GM12878 (cell line): ENCODE data around the gene RFX7. TPM values are rescaled to one million over a fixed set of nuclear protein-coding genes. Genes with fewer than 3 reads are reported as not detected.

Experiments
- BRCA1 ChIP-seq: IDR thresholded peaks from 2 replicates; pipeline ENCODE4 v1.6.1; 2011; ENCODE audit warnings: low read depth, low read length, improper control_type of control experiment
- CBFB ChIP-seq: IDR thresholded peaks from 2 replicates; pipeline ENCODE4 v1.6.1; 2016; ENCODE audit warnings: antibody characterized with exemption, low read depth
- CEBPB ChIP-seq, 2 experiments: fragments of 150-350 bp in 1 of 2; IDR thresholded peaks; 2 replicates each; pipeline ENCODE4 v1.6.1; 2012 to 2014; ENCODE audit warnings: low read depth in 2 of 2, low read length in 2 of 2, borderline replicate concordance in 1 of 2, inconsistent platforms in 1 of 2
- GABPA ChIP-seq: IDR thresholded peaks from 2 replicates; pipeline ENCODE4 v1.6.1; 2014; ENCODE audit warnings: antibody characterized with exemption, low read depth, mild to moderate bottlenecking, inconsistent platforms
- KDM1A ChIP-seq: fragments of 200-600 bp; sonication (generic); IDR thresholded peaks from 2 replicates; pipeline ENCODE4 v1.6.1; 2016; ENCODE audit warnings: borderline replicate concordance
- MYC ChIP-seq: IDR thresholded peaks from 2 replicates; pipeline ENCODE4 v1.6.1; 2011; ENCODE audit warnings: mild to moderate bottlenecking, low read length, moderate library complexity, inconsistent platforms; ENCODE audit not compliant: insufficient read depth, insufficient replicate concordance, insufficient read length, severe bottlenecking
- NR2C2 ChIP-seq: IDR thresholded peaks from 2 replicates; pipeline ENCODE4 v1.6.1; 2011; ENCODE audit warnings: borderline replicate concordance, low read depth; ENCODE audit not compliant: control insufficient read depth, insufficient read length
- RBBP5 ChIP-seq: fragments of 200-600 bp; sonication (generic); conservative IDR thresholded peaks from 2 replicates; pipeline ENCODE4 v1.6.1; 2016
- RELA ChIP-seq: fragments of 450-650 bp; IDR thresholded peaks from 2 replicates; pipeline ENCODE4 v1.8.0; 2014; ENCODE audit warnings: borderline replicate concordance; ENCODE audit not compliant: partially characterized antibody
- SMAD1 ChIP-seq: fragments of 450-650 bp; IDR thresholded peaks from 2 replicates; pipeline ENCODE4 v1.6.1; 2018; ENCODE audit warnings: mild to moderate bottlenecking, low read depth; ENCODE audit not compliant: partially characterized antibody
- TARDBP ChIP-seq: IDR thresholded peaks from 2 replicates; pipeline ENCODE4 v1.6.1; 2016; ENCODE audit warnings: borderline replicate concordance
- YBX1 ChIP-seq: fragments of 450-650 bp; IDR thresholded peaks from 2 replicates; pipeline ENCODE4 v1.6.1; 2016; ENCODE audit warnings: antibody characterized with exemption
- ZNF217 ChIP-seq: fragments of 450-650 bp; IDR thresholded peaks from 2 replicates; pipeline ENCODE4 v1.6.1; 2017; ENCODE audit warnings: antibody characterized with exemption, mild to moderate bottlenecking
- ZSCAN29 ChIP-seq: fragments of 450-650 bp; IDR thresholded peaks from 2 replicates; pipeline ENCODE4 v1.6.1; 2017; ENCODE audit warnings: mild to moderate bottlenecking, moderate library complexity
- polyA plus RNA-seq, 11 experiments: library from polyadenylated mRNA; depleted of rRNA in 4 of 11; unstranded in 6 of 11; stranded (reverse) in 5 of 11; fragments of >200 nt; fragmentation: Nextera tagmentation in 4 of 11; fragmentation: Illumina TruSeq in 1 of 11; extraction: Ambion mirVana in 4 of 11; extraction: Trizol in 1 of 11; gene quantifications; 1 replicate in 1 of 11; 2 replicates in 10 of 11; pipeline versions ENCODE4 v1.2.1 to v1.2.3, GENCODE V29; 2011 to 2016; ENCODE audit warnings: inconsistent platforms in 2 of 11, missing spikeins in 2 of 11, low read depth in 1 of 11
- total RNA-seq, 4 experiments: library from RNA; depleted of rRNA in 3 of 4; stranded (reverse); fragments of >200 nt in 3 of 4; fragmentation: Illumina TruSeq in 1 of 4; extraction: Trizol in 1 of 4; gene quantifications; 2 replicates each; pipeline versions ENCODE4 v1.2.1 to v1.2.3, GENCODE V29; 2013 to 2021
- TF ChIP-seq, protein P1 (sequence below): fragments of 450-650 bp; IDR thresholded peaks from 2 replicates; pipeline ENCODE4 v1.6.1; 2017; ENCODE audit warnings: mild to moderate bottlenecking, low read depth, inconsistent platforms; ENCODE audit not compliant: poor library complexity, severe bottlenecking
- TF ChIP-seq, protein P2 (sequence below): IDR thresholded peaks from 2 replicates; pipeline ENCODE4 v1.6.1; 2012; ENCODE audit warnings: low read depth, low read length, improper control_type of control experiment
- TF ChIP-seq, protein P3 (sequence below): IDR thresholded peaks from 2 replicates; pipeline ENCODE4 v1.6.1; 2011; ENCODE audit warnings: borderline replicate concordance, low read depth, mild to moderate bottlenecking, moderate library complexity, mixed read lengths, low read length; ENCODE audit not compliant: insufficient read depth; ENCODE audit errors: extremely low read length
- TF ChIP-seq, protein P4 (sequence below): fragments of 150-350 bp; IDR thresholded peaks from 2 replicates; pipeline ENCODE4 v1.6.1; 2014; ENCODE audit warnings: mild to moderate bottlenecking, low read depth, low read length
- TF ChIP-seq, protein P5 (sequence below): fragments of 450-650 bp; formaldehyde crosslinking; IDR thresholded peaks from 2 replicates; pipeline ENCODE4 v1.5.0; 2022; ENCODE audit warnings: mild to moderate bottlenecking, missing genetic modification characterization

Gene RFX7
- total and polyA plus RNA-seq, 10 of the 15 experiments (the other 5 are each of a cell fraction or from before 2014, with no cell fraction given): 3.2 to 31.4 (median 10.7) TPM

DNA sequence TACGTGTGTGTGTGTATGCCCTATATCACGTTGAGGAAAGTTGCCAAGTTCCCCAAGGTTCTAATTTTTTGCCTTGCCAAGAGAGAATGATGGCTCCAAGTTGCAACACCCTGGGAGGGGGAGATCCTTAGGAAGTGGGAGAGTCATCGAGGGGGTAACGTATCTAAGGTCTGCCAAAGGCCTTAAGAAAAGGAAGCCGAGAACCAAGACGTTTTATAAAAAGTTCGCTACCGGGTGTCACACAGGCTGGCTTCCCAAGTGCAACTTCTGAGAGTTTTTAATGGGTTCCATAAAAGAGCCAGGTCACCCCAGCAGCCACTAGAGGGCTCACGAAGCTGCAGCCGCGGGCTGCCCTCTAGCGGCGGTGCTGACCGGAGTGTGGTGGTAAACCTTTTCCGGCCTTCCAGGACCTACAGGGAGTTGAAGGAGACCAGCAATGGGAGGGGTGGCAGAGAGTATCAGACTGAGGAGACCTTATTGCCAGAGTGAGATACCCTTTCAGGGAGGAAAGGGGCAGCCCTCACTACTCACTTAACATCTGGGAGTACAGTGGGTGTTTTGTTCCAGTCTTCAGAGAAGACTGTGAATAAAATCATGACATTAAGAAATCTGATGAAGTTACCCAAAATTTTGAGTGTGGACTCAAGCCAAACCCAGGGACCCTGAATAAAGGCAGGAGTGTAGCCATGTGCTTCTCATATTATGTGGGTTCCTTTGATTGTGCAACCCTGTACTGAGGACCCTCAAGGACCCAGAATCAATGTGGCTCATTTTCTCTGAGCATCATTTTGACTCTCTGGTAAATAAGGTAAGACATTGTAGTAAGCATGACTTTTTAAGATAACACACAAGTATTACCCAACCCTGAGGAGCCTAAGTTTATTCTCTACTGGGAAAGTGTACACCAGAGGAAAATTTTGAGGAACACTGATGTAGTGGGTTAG is 2.5 kb upstream of the RFX7 start (continued):
- TF ChIP-seq YBX1: no peak
- TF ChIP-seq, protein P1, sequence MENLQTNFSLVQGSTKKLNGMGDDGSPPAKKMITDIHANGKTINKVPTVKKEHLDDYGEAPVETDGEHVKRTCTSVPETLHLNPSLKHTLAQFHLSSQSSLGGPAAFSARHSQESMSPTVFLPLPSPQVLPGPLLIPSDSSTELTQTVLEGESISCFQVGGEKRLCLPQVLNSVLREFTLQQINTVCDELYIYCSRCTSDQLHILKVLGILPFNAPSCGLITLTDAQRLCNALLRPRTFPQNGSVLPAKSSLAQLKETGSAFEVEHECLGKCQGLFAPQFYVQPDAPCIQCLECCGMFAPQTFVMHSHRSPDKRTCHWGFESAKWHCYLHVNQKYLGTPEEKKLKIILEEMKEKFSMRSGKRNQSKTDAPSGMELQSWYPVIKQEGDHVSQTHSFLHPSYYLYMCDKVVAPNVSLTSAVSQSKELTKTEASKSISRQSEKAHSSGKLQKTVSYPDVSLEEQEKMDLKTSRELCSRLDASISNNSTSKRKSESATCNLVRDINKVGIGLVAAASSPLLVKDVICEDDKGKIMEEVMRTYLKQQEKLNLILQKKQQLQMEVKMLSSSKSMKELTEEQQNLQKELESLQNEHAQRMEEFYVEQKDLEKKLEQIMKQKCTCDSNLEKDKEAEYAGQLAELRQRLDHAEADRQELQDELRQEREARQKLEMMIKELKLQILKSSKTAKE: peak; percentile 80
- TF ChIP-seq RBBP5: no peak
- TF ChIP-seq, protein P2, sequence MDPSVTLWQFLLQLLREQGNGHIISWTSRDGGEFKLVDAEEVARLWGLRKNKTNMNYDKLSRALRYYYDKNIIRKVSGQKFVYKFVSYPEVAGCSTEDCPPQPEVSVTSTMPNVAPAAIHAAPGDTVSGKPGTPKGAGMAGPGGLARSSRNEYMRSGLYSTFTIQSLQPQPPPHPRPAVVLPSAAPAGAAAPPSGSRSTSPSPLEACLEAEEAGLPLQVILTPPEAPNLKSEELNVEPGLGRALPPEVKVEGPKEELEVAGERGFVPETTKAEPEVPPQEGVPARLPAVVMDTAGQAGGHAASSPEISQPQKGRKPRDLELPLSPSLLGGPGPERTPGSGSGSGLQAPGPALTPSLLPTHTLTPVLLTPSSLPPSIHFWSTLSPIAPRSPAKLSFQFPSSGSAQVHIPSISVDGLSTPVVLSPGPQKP: no peak
- no peak for TF ChIP-seq SMAD1
- no peak; the same call in 1 of the 2 replicates for TF ChIP-seq TARDBP
- TF ChIP-seq, protein P3, sequence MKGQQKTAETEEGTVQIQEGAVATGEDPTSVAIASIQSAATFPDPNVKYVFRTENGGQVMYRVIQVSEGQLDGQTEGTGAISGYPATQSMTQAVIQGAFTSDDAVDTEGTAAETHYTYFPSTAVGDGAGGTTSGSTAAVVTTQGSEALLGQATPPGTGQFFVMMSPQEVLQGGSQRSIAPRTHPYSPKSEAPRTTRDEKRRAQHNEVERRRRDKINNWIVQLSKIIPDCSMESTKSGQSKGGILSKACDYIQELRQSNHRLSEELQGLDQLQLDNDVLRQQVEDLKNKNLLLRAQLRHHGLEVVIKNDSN: no peak
- TF ChIP-seq CEBPB (IDR thresholded peaks at IDR 0.05; ENCODE audit: borderline replicate concordance in 1 of 2, low read depth in 2 of 2, low read length in 2 of 2): no peak
- no peak for TF ChIP-seq KDM1A
- TF ChIP-seq NR2C2: no peak
- TF ChIP-seq, protein P4, sequence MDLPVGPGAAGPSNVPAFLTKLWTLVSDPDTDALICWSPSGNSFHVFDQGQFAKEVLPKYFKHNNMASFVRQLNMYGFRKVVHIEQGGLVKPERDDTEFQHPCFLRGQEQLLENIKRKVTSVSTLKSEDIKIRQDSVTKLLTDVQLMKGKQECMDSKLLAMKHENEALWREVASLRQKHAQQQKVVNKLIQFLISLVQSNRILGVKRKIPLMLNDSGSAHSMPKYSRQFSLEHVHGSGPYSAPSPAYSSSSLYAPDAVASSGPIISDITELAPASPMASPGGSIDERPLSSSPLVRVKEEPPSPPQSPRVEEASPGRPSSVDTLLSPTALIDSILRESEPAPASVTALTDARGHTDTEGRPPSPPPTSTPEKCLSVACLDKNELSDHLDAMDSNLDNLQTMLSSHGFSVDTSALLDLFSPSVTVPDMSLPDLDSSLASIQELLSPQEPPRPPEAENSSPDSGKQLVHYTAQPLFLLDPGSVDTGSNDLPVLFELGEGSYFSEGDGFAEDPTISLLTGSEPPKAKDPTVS: peak; percentile 84; the same call in 1 of the 2 replicates
- peak; percentile 55; the same call in 1 of the 2 replicates for TF ChIP-seq ZNF217
- TF ChIP-seq CBFB: peak; percentile 80
- TF ChIP-seq BRCA1: no peak
- peak; percentile 88 for TF ChIP-seq GABPA
- no peak for TF ChIP-seq MYC
- peak; percentile 29 for TF ChIP-seq RELA
- TF ChIP-seq, protein P5, sequence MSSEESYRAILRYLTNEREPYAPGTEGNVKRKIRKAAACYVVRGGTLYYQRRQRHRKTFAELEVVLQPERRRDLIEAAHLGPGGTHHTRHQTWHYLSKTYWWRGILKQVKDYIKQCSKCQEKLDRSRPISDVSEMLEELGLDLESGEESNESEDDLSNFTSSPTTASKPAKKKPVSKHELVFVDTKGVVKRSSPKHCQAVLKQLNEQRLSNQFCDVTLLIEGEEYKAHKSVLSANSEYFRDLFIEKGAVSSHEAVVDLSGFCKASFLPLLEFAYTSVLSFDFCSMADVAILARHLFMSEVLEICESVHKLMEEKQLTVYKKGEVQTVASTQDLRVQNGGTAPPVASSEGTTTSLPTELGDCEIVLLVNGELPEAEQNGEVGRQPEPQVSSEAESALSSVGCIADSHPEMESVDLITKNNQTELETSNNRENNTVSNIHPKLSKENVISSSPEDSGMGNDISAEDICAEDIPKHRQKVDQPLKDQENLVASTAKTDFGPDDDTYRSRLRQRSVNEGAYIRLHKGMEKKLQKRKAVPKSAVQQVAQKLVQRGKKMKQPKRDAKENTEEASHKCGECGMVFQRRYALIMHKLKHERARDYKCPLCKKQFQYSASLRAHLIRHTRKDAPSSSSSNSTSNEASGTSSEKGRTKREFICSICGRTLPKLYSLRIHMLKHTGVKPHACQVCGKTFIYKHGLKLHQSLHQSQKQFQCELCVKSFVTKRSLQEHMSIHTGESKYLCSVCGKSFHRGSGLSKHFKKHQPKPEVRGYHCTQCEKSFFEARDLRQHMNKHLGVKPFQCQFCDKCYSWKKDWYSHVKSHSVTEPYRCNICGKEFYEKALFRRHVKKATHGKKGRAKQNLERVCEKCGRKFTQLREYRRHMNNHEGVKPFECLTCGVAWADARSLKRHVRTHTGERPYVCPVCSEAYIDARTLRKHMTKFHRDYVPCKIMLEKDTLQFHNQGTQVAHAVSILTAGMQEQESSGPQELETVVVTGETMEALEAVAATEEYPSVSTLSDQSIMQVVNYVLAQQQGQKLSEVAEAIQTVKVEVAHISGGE (CRISPR knock-in tag): peak; percentile 89
- TF ChIP-seq ZSCAN29: no peak
